ENCODE results near the gene SRGAP1.

The SRGAP1 gene

DNA sequence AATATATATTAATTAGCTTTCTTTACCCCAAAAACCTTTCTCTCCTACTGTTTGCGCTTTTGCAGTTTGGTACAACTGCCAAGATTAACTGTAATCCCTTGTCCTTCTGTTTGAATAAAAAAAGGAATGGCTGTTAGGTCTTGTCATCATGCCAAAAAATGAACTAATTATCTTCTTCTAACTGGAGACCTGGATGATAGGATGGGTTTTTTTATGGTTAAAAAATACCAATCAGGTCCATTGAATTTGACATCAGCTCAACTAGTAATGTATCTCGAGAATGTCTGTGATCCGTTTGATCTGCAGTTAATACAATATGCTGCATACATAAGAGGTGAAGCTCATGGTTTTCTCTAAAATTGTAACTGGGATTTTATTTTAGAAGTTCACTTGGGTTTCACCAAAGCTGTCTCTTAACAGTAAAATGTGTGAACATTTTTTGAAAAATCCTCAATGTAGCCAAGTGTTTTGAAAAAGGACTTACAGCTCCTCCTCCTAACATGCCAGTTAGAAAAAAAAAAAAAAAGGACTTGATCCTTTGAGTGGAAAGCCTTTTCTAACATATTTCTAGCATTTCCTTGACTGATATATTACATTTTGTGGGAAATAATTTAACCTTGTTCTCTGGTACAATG, 96.8 kb downstream of the SRGAP1 start:
- Histone ChIP-seq H4K20me1 (ENCODE audit: insufficient read depth, low read length) (no peaks in the 10 kb centered on the region), H2AFZ (ENCODE audit: low read length) (no peak overlapping the region), H3K9me3 (ENCODE audit: low read length) (no peaks in the 10 kb centered on the region), H3K27me3 (ENCODE audit: insufficient read depth, low read length) (no peaks in the 10 kb centered on the region), H3K36me3 (ENCODE audit: insufficient read depth, low read length) (no peaks in the 10 kb centered on the region), H3K4me2 (ENCODE audit: low read length) (no peak overlapping the region), H3K27ac (ENCODE audit: low read depth, low read length, poor library complexity, severe bottlenecking) (no peak overlapping the region), H3K9ac (ENCODE audit: low read length) (no peak overlapping the region), H3F3A (ENCODE audit: insufficient read depth, low read length) (no peaks in the 10 kb centered on the region), H3K9me2 (ENCODE audit: low read depth, low read length) (no peaks in the 10 kb centered on the region), H3K4me3 (ENCODE audit: low read depth, low read length, poor library complexity, severe bottlenecking) (no peak overlapping the region), H3K79me2 (ENCODE audit: insufficient read depth, low read length) (no peaks in the 10 kb centered on the region), H3K4me1 (ENCODE audit: insufficient read depth, low read length, severe bottlenecking) (no peaks in the 10 kb centered on the region)
- TF ChIP-seq EZH2 (IDR thresholded peaks at IDR 0.05; ENCODE audit: borderline replicate concordance, low read length): no peak
- TF ChIP-seq, protein P1, sequence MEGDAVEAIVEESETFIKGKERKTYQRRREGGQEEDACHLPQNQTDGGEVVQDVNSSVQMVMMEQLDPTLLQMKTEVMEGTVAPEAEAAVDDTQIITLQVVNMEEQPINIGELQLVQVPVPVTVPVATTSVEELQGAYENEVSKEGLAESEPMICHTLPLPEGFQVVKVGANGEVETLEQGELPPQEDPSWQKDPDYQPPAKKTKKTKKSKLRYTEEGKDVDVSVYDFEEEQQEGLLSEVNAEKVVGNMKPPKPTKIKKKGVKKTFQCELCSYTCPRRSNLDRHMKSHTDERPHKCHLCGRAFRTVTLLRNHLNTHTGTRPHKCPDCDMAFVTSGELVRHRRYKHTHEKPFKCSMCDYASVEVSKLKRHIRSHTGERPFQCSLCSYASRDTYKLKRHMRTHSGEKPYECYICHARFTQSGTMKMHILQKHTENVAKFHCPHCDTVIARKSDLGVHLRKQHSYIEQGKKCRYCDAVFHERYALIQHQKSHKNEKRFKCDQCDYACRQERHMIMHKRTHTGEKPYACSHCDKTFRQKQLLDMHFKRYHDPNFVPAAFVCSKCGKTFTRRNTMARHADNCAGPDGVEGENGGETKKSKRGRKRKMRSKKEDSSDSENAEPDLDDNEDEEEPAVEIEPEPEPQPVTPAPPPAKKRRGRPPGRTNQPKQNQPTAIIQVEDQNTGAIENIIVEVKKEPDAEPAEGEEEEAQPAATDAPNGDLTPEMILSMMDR (IDR thresholded peaks at IDR 0.05; ENCODE audit: low read length): no peak

DNA sequence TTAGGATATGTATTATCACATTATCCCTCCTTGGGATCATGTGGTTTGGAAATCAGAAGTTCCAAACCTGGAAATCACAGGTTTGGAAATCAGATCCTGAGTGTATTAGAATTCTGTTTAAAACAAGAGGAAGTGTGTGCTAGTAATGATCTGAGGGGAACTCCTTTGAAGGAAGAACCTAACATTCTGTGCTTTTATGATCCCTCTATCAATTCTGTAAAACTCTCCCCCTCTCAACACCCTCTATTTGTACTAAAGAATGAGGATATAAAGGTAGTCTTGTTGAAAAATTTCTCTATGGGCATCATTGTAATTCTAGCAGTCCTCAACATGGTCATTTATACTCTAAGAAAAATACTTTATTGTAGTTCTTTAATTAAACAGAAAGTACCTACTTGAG, 97.4 kb downstream of the SRGAP1 start:
- H3K4me1 ChIP-seq (ENCODE audit: insufficient read depth, low read length, severe bottlenecking): no peaks in the 10 kb centered on the region
- H3K36me3 ChIP-seq (ENCODE audit: insufficient read depth, low read length): no peaks in the 10 kb centered on the region
- H3K4me2 ChIP-seq (ENCODE audit: low read length): no peak overlapping the region
- H3K9me3 ChIP-seq (ENCODE audit: low read length): no peaks in the 10 kb centered on the region
- TF ChIP-seq EZH2 (IDR thresholded peaks at IDR 0.05; ENCODE audit: borderline replicate concordance, low read length): no peak
- TF ChIP-seq, protein P1 (IDR thresholded peaks at IDR 0.05; ENCODE audit: low read length): no peak
- no peak overlapping the region for H3K9ac ChIP-seq (ENCODE audit: low read length)
- no peaks in the 10 kb centered on the region for H3K9me2 ChIP-seq (ENCODE audit: low read depth, low read length)
- no peak overlapping the region for H2AFZ ChIP-seq (ENCODE audit: low read length)
- H4K20me1 ChIP-seq (ENCODE audit: insufficient read depth, low read length): no peaks in the 10 kb centered on the region
- no peak overlapping the region for H3K27ac ChIP-seq (ENCODE audit: low read depth, low read length, poor library complexity, severe bottlenecking)
- no peak overlapping the region for H3K4me3 ChIP-seq (ENCODE audit: low read depth, low read length, poor library complexity, severe bottlenecking)
- no peaks in the 10 kb centered on the region for H3K27me3 ChIP-seq (ENCODE audit: insufficient read depth, low read length)
- H3K79me2 ChIP-seq (ENCODE audit: insufficient read depth, low read length): no peaks in the 10 kb centered on the region
- H3F3A ChIP-seq (ENCODE audit: insufficient read depth, low read length): no peaks in the 10 kb centered on the region

GRCh38 chr12:63942464-63943241, 98.2 kb downstream of the SRGAP1 start:
- H3K4me3 ChIP-seq (ENCODE audit: low read depth, low read length, poor library complexity, severe bottlenecking): no peak overlapping the region
- H2AFZ ChIP-seq (ENCODE audit: low read length): no peak overlapping the region
- H3K4me2 ChIP-seq (ENCODE audit: low read length): no peak overlapping the region
- no peaks in the 10 kb centered on the region for H3K4me1 ChIP-seq (ENCODE audit: insufficient read depth, low read length, severe bottlenecking)
- no peak overlapping the region for H3K9ac ChIP-seq (ENCODE audit: low read length)
- H3K36me3 ChIP-seq (ENCODE audit: insufficient read depth, low read length): no peaks in the 10 kb centered on the region
- H3K27ac ChIP-seq (ENCODE audit: low read depth, low read length, poor library complexity, severe bottlenecking): no peak overlapping the region
- no peaks in the 10 kb centered on the region for H3F3A ChIP-seq (ENCODE audit: insufficient read depth, low read length)
- no peak for TF ChIP-seq EZH2 (IDR thresholded peaks at IDR 0.05; ENCODE audit: borderline replicate concordance, low read length)
- TF ChIP-seq, protein P1 (IDR thresholded peaks at IDR 0.05; ENCODE audit: low read length): no peak
- no peaks in the 10 kb centered on the region for H3K79me2 ChIP-seq (ENCODE audit: insufficient read depth, low read length)
- H3K27me3 ChIP-seq (ENCODE audit: insufficient read depth, low read length): no peaks in the 10 kb centered on the region
- H3K9me3 ChIP-seq (ENCODE audit: low read length): no peaks in the 10 kb centered on the region
- H3K9me2 ChIP-seq (ENCODE audit: low read depth, low read length): no peaks in the 10 kb centered on the region
- no peaks in the 10 kb centered on the region for H4K20me1 ChIP-seq (ENCODE audit: insufficient read depth, low read length)

Data from OCI-LY1 (cell line).